EL (cell line): ENCODE results near the gene E4F1.
"Not testable (repeated sequence)": the region's sequence is repeated elsewhere in the genome, so short reads cannot be mapped to it uniquely, and the experiment has no call there.

Source experiments
- DNase-seq: peaks from one replicate; pipeline ENCODE4 v3.0.0-alpha.2; 2016

E4F1 gene

DNA sequence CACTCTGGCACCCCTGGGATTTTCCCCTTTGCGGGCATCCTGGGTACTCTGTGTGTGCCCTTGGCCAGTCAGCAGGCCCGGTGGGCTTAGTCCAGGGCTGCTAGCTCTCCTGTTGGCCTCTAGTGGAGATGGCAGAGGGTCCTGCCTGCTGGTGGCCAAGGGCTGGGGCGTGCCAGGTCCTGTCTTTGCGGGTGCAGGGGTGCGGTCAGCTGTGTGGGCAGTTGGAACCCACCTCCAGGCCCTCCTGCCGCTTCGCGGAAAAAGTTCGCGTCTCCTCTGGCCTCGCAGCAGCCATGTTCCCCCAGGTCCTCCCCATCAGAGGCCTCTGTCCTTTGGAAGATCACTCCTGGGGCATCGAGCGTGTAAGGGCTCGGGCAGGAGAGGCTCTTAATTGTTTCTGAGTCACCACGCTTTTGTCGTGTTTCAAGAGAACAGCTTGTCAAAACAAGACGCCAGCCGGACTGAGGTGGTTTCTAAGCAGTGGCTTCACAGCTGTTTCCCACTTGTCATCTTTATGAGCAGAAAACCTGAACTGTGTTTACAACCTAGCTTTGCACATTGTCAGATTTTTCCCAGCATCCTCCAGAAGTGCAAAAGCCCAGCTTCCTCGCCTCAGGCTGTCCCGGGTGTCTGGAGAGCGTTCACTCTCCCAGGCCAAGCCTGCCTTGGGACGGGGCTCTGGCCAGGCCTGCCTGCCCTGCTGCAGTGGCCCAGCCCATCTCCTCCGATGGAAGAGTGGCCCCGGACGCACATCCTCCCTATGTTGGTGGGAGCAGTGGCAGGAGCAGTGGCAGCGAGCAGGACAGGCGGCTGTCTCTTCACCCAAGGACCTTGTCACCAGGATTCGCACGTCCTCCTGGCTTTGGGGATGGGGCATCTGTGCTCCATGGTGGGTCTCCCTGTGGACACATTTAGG lies 7.9 kb downstream of the E4F1 start:
- no peak for DNase-seq

DNA sequence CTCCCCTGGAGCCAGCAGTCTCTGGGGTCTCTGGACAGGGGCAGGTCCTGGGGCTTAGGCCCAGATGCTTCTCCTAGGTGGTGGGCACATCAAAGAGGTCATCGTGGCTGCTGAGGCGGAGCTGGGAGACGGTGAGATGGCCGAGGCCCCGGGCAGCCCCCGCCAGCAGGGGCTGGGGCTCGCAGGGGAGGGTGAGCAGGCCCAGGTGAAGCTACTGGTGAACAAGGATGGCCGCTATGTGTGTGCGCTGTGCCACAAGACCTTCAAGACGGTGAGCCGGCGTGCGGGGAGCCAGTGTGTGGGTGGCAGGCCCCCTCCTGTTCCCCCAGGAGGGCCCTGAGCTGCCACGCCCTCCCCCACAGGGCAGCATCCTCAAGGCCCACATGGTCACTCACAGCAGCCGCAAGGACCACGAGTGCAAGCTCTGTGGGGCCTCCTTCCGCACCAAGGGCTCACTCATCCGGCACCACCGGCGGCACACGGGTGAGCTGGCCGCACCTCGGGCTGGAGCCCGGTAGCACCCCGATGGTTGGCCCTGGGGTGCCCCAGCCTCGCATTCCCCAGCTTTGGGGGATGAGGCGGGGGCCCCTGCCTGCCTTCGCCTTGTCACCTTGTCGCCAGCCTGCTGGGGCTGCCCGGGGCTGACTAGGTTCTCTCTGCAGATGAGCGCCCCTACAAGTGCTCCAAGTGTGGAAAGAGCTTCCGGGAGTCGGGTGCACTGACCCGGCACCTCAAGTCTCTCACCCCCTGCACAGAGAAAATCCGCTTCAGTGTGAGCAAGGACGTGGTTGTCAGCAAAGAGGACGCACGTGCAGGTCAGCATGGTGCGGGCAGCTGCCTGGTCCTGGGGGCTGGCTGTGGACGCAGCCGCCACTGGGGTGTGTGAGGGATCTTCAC lies 9.0 kb downstream of the E4F1 start:
- DNase-seq = no peak

DNA sequence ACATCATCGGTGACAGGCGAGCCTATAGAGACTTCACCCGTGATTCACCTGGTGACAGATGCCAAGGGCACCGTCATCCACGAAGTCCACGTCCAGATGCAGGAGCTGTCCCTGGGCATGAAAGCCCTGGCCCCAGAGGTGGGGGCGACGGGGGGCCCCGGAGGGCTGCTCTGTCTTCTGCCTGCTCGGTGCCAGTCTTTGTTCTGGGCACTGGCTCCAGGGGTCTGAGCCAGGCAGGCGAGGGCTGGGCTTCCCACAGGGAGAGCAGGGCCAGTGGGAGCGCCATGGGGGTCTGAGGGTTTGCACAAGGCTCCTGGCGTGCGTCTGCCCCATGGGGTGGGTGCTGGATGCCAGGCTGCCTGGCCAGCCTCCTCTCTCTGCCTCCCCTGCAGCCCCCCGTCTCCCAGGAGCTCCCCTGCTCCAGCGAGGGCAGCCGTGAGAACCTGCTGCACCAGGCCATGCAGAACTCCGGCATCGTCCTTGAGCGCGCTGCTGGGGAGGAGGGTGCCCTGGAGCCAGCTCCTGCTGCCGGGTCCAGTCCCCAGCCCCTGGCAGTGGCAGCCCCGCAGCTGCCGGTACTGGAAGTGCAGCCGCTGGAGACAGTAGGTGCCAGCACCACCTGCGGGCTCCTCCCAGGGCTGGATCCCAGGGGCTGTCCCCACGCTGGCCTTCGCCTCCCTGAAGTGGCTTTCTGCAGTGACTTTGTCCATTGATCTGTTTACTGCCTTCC lies 9.8 kb downstream of the E4F1 start:
- DNase-seq = no peak

DNA sequence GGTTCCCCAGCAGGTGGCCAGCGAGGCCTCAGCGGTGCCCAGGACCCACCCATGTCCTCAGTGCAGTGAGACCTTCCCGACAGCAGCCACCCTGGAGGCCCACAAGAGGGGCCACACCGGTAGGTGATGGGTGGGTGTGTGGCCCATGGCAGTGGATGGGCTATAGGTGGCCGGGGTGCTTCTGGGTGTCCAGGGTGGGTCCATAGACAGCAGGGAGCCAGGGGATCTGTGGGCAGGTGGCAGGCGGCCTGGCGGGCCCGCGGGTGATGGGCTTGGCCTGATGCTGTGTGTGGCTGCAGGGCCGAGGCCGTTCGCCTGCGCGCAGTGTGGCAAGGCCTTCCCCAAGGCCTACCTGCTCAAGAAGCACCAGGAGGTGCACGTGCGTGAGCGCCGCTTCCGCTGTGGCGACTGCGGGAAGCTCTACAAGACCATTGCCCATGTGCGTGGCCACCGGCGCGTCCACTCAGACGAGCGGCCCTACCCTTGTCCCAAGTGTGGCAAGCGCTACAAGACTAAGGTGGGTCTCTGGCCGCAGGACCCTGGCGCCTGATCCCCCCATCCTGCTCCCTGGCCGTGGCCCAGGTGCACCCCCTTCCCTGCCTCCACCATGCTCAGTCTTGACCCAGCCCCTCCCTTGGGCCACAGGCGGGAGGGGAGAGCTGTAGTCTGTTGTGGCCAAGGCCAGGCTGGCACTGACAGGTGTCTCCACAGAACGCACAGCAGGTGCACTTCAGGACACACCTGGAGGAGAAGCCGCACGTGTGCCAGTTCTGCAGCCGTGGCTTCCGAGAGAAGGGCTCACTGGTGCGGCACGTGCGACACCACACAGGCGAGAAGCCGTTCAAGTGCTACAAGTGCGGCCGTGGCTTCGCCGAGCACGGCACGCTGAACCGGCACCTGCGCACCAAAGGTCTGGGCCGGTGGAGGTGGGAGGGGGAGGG lies 10.8 kb downstream of the E4F1 start:
- no peak for DNase-seq

DNA sequence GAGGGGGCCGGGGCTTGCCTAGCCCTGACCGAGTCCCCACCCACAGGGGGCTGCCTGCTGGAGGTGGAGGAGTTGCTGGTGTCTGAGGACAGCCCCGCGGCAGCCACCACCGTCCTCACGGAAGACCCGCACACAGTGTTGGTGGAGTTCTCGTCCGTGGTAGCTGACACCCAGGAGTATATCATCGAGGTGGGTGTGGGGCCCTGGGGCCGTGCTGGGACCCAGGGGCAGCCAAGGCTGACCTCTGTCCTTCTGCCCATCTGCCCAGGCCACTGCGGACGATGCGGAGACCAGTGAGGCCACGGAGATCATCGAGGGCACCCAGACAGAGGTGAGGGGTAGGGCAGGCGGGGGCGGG lies 11.4 kb downstream of the E4F1 start:
- no peak for DNase-seq

DNA sequence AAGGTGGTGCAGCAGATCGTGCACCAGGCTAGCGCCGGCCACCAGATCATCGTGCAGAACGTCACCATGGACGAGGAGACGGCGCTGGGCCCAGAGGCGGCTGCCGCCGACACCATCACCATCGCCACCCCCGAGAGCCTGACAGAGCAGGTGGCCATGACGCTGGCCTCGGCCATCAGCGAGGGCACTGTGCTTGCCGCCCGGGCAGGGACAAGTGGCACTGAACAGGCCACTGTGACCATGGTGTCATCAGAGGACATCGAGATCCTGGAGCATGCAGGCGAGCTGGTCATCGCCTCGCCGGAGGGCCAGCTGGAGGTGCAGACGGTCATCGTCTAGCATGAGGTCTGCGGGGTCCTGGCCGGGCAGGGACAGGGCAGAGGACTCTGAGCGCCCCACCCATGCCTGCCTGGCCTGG lies 11.9 kb downstream of the E4F1 start:
- no peak for DNase-seq

DNA sequence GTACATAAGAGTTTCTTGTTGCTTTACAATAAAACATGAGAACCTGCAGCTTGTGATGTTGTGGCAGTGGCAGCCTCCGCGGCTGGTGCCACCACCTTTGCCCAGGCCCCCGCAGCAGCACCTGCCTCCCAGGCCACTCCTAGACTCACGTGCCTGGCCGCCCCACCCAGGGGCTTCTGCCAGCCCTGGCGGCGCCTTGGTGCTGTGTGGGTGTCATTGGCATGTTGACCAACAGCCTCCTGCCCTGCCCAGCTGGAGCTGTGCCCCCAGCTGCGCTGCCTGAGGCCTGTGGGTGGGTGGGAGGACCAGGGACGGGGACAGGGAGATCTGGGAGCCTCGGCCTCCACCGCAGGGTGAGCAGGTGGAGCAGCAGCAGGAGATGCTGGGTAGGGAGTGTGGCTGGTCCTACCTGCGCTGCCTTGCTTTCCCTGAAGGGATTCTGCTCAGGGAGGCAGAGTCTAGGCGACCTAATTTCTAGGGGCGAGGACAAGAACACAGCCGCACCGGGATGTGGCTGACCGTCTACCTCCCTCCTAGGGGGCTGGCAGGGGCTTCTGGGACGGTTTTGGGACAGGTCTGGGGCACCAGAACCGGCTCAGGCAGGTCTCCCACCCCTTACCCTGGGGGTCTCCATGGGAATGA lies 12.4 kb downstream of the E4F1 start:
- no peak for DNase-seq

DNA sequence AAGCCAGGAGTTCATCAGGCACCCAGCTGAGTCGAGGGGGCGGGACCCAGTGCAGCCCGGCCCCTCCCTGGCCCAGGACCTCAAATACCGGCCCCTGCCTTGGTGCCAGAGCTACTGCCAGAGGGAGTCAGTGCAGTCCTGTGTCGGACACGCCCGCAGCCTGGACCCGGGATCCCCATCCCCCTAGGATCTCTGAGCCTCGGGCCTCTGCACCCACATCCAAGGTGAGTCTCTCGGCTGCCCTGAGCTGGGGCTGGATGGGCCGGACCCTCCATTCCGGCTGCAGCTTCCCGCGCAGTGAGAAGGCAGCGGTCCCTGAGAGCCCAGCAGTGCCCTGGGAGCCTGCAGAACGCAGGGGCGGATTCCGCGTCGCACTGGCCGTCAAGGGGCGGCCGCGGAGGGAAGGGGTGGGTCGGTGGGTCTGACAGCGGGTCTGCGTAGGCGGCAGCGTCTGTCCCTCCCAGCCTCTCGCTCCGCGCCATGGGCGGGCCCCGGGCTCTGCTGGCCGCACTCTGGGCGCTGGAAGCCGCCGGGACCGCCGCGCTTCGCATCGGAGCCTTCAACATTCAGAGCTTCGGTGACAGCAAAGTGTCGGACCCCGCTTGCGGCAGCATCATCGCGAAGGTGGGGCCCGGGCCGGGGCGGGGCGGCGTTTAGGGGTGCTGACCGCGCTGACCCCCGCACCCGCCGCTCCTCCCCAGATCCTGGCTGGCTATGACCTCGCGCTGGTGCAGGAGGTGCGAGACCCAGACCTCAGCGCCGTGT lies 13.1 kb downstream of the E4F1 start, which contains the start of gene DNASE1L2:
DNASE1L2 (plus strand) TSS at position 108 of the 765 bp plus-strand sequence; CDS start at position 481, 373 bp downstream.
- DNase-seq = peak; percentile 34

DNA sequence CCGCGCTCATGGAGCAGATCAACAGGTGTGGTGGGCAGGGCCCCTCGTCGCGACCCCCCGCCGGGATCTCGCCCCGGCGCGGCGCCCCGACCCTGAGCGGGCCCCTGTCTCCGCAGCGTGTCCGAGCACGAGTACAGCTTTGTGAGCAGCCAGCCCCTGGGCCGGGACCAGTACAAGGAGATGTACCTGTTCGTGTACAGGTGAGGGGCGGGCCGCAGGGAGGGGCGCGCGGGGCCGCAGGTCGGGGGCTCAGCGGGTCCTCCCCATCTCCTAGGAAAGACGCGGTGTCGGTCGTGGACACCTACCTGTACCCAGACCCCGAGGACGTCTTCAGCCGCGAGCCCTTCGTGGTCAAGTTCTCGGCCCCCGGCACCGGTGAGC lies 13.7 kb downstream of the E4F1 start:
- DNase-seq = no peak

GRCh38 chr16:2237493-2238149 lies 14.2 kb downstream of the E4F1 start:
- no peak for DNase-seq

DNA sequence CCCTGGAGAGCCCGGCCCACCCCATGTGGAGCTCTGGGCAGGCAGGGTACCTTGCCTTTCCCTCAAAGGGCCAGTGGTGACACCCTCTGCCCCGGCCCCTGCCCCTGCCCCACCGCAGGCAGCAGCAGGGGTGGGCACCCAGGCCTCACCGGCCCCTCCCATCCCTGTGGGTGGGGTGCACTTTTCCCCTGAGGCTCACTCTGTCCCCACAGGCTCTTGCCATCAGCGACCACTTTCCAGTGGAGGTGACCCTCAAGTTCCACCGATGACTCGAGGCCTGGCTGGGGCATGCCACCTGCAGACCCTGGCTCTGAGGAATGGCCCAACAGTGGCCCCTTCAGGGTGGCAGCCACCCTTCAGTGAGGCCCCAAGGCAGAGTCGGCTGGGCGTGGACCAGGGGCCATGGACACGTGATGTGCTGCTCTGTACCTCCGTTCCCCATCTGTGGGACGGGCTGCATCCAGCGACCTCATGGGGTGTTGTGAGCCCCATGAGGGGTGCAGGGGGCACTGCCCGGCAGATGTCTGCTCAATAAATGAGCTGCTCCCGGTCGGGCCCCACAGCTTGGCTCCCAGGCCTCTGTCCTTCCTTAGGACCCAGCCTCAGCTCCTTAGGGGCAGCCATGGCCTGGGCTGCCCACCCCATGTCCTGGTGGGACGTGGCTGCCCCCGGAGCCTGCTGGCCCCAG lies 14.9 kb downstream of the E4F1 start:
- DNase-seq = no peak

GRCh38 chr16:2238838-2239675 lies 15.7 kb downstream of the E4F1 start:
- no peak for DNase-seq

DNA sequence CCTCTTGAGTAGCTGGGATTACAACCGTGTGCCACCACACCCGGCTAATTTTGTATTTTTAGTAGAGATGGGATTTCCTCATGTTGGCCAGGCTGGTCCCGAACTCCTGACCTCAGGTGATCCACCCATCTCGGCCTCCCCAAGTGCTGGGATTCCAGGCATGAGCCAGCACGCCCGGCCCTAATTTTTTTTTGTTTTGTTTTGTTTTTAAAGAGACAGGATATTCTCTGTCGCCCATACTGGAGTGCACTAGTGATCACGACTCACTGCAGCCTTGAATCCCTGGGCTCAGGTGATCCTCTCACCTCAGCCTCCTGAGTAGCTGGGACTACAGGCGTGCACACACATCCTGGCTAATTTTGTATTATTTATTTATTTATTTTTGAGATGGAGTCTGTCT lies 16.9 kb downstream of the E4F1 start:
- not testable (repeated sequence) for DNase-seq

DNA sequence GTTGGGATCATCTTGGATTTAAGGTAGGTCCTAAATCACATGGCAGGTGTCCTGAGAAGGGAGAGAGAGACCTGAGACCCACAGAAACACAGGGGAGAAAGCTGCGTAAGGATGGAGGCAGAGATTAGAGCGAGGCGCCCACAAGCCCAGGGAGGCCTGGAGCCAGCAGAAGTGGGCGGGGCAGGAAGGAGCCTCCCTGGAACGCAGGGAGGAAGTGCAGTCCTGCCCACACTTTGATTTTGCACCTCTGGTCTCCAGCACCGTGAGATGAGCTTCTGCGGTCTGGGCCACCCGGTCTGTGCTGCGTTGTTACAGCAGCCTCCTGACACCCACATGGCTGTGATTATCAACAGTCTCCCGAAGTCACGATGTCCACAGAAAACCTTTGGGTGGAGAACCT lies 19.2 kb downstream of the E4F1 start:
- no peak for DNase-seq

- DNase-seq = no peak
Observed at GRCh38 chr16:2243031-2243528, 19.7 kb downstream of the E4F1 start.

- DNase-seq = no peak
Observed at GRCh38 chr16:2243781-2244180, 20.4 kb downstream of the E4F1 start.

- no peak for DNase-seq
Observed at GRCh38 chr16:2244301-2244700, 20.9 kb downstream of the E4F1 start.
